ENCODE data around the gene ELK1.
A peak's percentile ranks its signal among the peaks of the same experiment; 100 is the strongest.

The ELK1 gene

GRCh38 chrX:47650164-47651042 is at the start of gene ELK1:
TSS of gene ELK1 (minus strand) at chrX:47650563. CDS start at chrX:47641441, 9,122 bp downstream.
- Histone ChIP-seq H3K27me3 (ENCODE audit: low read length) (no peaks in the 10 kb centered on the region), H3K4me3 (ENCODE audit: insufficient read depth, low read length, poor library complexity, severe bottlenecking) (peak within 1 kb of the TSS; percentile 74), H3K79me2 (ENCODE audit: insufficient read depth, low read length) (peaks cover 18% of the 10 kb centered on the region; the same call in 1 of the 2 replicates), H2AFZ (ENCODE audit: low read depth, low read length, severe bottlenecking) (no peak within 1 kb of the TSS), H4K20me1 (ENCODE audit: low read depth, low read length) (no peaks in the 10 kb centered on the region), H3K4me2 (ENCODE audit: low read depth, low read length, poor library complexity, severe bottlenecking) (peak within 1 kb of the TSS; percentile 72), H3F3A (ENCODE audit: insufficient read depth) (peaks cover 6% of the 10 kb centered on the region; the same call in 1 of the 2 replicates), H3K9ac (ENCODE audit: low read length) (peak within 1 kb of the TSS; percentile 73), H3K9me3 (ENCODE audit: insufficient read depth, low read length) (no peaks in the 10 kb centered on the region), H3K27ac (ENCODE audit: low read depth, low read length) (peak within 1 kb of the TSS; percentile 50), H3K36me3 (ENCODE audit: low read length) (no peaks in the 10 kb centered on the region), H3K9me2 (replicated peaks; ENCODE audit: insufficient read depth, low read length) (no peaks in the 10 kb centered on the region)
- no peak for TF ChIP-seq CTCF (IDR thresholded peaks at IDR 0.05; ENCODE audit: insufficient read depth, low read length, poor library complexity, severe bottlenecking)
- no peak for TF ChIP-seq EZH2phosphoT487 (conservative IDR thresholded peaks at IDR 0.05; ENCODE audit: low read length)

GRCh38 chrX:47697181-47697580 is 46.8 kb upstream of the ELK1 start:
- no peaks in the 10 kb centered on the region for H3K27me3 ChIP-seq (ENCODE audit: low read length)
- no peak overlapping the region for H3K27ac ChIP-seq (ENCODE audit: low read depth, low read length)
- H3K4me2 ChIP-seq (ENCODE audit: low read depth, low read length, poor library complexity, severe bottlenecking): no peak overlapping the region
- H3K9ac ChIP-seq (ENCODE audit: low read length): no peak overlapping the region
- no peak overlapping the region for H3K4me3 ChIP-seq (ENCODE audit: insufficient read depth, low read length, poor library complexity, severe bottlenecking)
- no peaks in the 10 kb centered on the region for H3F3A ChIP-seq (ENCODE audit: insufficient read depth)
- peaks cover 8% of the 10 kb centered on the region; the same call in 1 of the 2 replicates for H3K9me3 ChIP-seq (ENCODE audit: insufficient read depth, low read length)
- no peaks in the 10 kb centered on the region for H3K79me2 ChIP-seq (ENCODE audit: insufficient read depth, low read length)
- no peak overlapping the region for H2AFZ ChIP-seq (ENCODE audit: low read depth, low read length, severe bottlenecking)
- no peaks in the 10 kb centered on the region for H3K36me3 ChIP-seq (ENCODE audit: low read length)
- TF ChIP-seq CTCF (IDR thresholded peaks at IDR 0.05; ENCODE audit: insufficient read depth, low read length, poor library complexity, severe bottlenecking) (no peak), EZH2phosphoT487 (conservative IDR thresholded peaks at IDR 0.05; ENCODE audit: low read length) (no peak)
- no peaks in the 10 kb centered on the region for H3K9me2 ChIP-seq (replicated peaks; ENCODE audit: insufficient read depth, low read length)
- no peaks in the 10 kb centered on the region for H4K20me1 ChIP-seq (ENCODE audit: low read depth, low read length)

- no peak overlapping the region for H3K4me3 ChIP-seq (ENCODE audit: insufficient read depth, low read length, poor library complexity, severe bottlenecking)
- H3K9me3 ChIP-seq (ENCODE audit: insufficient read depth, low read length): no peaks in the 10 kb centered on the region
- H3K36me3 ChIP-seq (ENCODE audit: low read length): no peaks in the 10 kb centered on the region
- H3K27me3 ChIP-seq (ENCODE audit: low read length): no peaks in the 10 kb centered on the region
- H3F3A ChIP-seq (ENCODE audit: insufficient read depth): no peaks in the 10 kb centered on the region
- H3K79me2 ChIP-seq (ENCODE audit: insufficient read depth, low read length): no peaks in the 10 kb centered on the region
- no peak overlapping the region for H3K9ac ChIP-seq (ENCODE audit: low read length)
- no peak overlapping the region for H2AFZ ChIP-seq (ENCODE audit: low read depth, low read length, severe bottlenecking)
- H3K27ac ChIP-seq (ENCODE audit: low read depth, low read length): no peak overlapping the region
- TF ChIP-seq EZH2phosphoT487 (conservative IDR thresholded peaks at IDR 0.05; ENCODE audit: low read length) (no peak), CTCF (IDR thresholded peaks at IDR 0.05; ENCODE audit: insufficient read depth, low read length, poor library complexity, severe bottlenecking) (no peak)
- H3K9me2 ChIP-seq (replicated peaks; ENCODE audit: insufficient read depth, low read length): no peaks in the 10 kb centered on the region
- H4K20me1 ChIP-seq (ENCODE audit: low read depth, low read length): no peaks in the 10 kb centered on the region
- H3K4me2 ChIP-seq (ENCODE audit: low read depth, low read length, poor library complexity, severe bottlenecking): no peak overlapping the region
Observed at GRCh38 chrX:47690175-47690574, 39.8 kb upstream of the ELK1 start.
